Skeletal muscle satellite cell (primary cell): ENCODE measurements around the gene NDEL1.

Source experiments
- H3K27me3 ChIP-seq: 2 replicates; pipeline ENCODE4 v1.7.0; 2013; ENCODE audit warnings: low read length; ENCODE audit not compliant: control insufficient read depth, insufficient read depth
- H3K36me3 ChIP-seq: 2 replicates; pipeline ENCODE4 v1.7.0; 2013; ENCODE audit warnings: mild to moderate bottlenecking, control low read depth, low read length; ENCODE audit not compliant: insufficient read depth
- H3K4me1 ChIP-seq: 2 replicates; pipeline ENCODE4 v1.7.0; 2013; ENCODE audit warnings: low read length; ENCODE audit not compliant: control insufficient read depth, insufficient read depth
- H3K4me2 ChIP-seq: 2 replicates; pipeline ENCODE4 v1.7.0; 2013; ENCODE audit warnings: mild to moderate bottlenecking, low read length
- H3K4me3 ChIP-seq: 2 replicates; pipeline ENCODE4 v1.7.0; 2013; ENCODE audit warnings: low read length
- H3K9ac ChIP-seq: 2 replicates; pipeline ENCODE4 v1.7.0; 2013; ENCODE audit warnings: mild to moderate bottlenecking, low read depth, low read length, moderate library complexity
- H3K9me3 ChIP-seq: replicated peaks from 2 replicates; pipeline ENCODE4 v1.7.0; 2013; ENCODE audit warnings: mild to moderate bottlenecking, control low read depth, low read length

The NDEL1 gene

DNA sequence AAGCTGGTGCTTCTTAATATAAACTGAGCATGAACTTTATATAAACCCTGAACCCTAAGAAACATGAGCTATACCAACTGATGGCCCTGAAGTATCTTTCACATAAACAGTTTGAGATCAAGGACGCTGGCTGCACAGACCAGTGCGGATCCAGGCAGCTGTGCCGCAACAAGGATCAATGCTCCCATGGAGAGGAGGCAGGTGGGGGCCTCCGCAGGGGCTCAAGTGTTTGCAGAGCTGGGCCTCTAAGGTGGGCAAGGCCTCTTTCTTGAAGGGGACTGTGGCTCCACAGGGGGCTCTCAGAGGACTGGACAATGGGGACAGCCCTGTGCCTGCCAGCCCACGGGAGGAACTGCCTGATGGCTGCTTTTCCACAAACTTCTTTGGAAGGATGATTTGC lies 46.0 kb downstream of the NDEL1 start:
- Histone ChIP-seq H3K27me3 (no peaks in the 10 kb centered on the region), H3K4me3 (no peak overlapping the region), H3K4me1 (peaks cover 16% of the 10 kb centered on the region), H3K9ac (no peak overlapping the region), H3K36me3 (peaks cover 51% of the 10 kb centered on the region), H3K9me3 (no peaks in the 10 kb centered on the region), H3K4me2 (no peak overlapping the region)

DNA sequence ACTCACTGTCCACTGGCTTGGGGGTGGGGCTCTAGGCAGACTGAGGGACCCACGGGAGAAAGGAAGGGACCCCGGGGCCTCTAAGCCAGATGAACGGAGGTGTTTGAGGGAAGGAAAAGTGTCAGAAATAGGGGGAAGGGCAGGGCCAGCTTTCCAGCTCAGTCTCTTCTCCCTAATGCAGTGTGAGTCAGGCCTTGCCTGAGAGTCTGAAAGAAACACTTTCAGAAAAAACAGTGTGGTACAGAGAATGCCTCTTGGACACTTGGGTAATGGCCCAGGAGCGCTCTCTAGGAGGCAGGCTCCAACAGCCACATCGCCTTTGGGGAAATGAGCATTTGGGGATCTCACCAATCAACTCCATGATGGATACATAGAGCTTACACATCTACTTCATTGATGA lies 46.9 kb downstream of the NDEL1 start:
- no peak overlapping the region for H3K9ac ChIP-seq
- H3K4me3 ChIP-seq = no peak overlapping the region
- no peaks in the 10 kb centered on the region for H3K27me3 ChIP-seq
- no peak overlapping the region for H3K4me2 ChIP-seq
- peaks cover 50% of the 10 kb centered on the region for H3K36me3 ChIP-seq
- H3K4me1 ChIP-seq = peaks cover 16% of the 10 kb centered on the region
- H3K9me3 ChIP-seq = no peaks in the 10 kb centered on the region

DNA sequence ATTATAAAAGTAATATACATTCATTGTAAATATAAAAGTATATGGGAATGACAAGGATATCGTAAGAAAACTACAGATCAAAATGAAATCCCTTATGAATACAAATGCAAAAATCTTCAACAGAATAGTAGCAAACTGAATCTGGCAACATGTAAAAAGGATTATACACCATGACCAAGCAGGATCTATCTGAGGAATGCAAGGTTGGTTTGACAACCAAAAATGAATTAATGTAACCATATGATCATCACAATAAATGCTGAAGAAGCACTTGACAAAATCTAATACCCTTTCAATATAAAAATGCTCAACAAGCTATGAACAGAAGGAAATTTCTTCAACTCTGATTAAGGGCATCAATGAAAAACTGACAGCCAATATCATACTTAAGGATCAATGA lies 48.8 kb downstream of the NDEL1 start:
- H3K4me3 ChIP-seq = no peak overlapping the region
- H3K4me2 ChIP-seq = no peak overlapping the region
- H3K4me1 ChIP-seq = peaks cover 22% of the 10 kb centered on the region
- H3K27me3 ChIP-seq = no peaks in the 10 kb centered on the region
- H3K36me3 ChIP-seq = peaks cover 51% of the 10 kb centered on the region
- no peaks in the 10 kb centered on the region for H3K9me3 ChIP-seq
- no peak overlapping the region for H3K9ac ChIP-seq

DNA sequence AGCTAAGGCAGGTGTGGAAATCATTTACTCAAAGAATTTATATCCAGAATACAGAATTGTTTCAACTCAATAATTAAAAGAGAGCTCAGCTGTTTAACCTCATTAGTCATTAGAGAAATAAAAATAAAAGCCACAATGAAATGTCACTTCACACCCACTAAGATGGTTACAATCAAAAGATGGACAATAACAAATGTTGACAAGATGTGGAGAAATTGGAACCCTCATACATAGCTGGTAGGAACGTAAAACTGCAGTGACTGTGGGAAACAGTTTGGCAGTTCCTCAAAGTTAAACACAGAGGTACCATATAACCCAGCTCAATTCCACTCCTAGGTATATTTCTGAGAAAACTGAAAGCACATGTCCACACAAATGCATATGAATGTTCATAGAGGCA lies 49.8 kb downstream of the NDEL1 start:
- Histone ChIP-seq H3K9me3 (no peaks in the 10 kb centered on the region), H3K4me3 (no peak overlapping the region), H3K9ac (no peak overlapping the region), H3K4me1 (peaks cover 13% of the 10 kb centered on the region), H3K4me2 (no peak overlapping the region), H3K27me3 (no peaks in the 10 kb centered on the region), H3K36me3 (peaks cover 59% of the 10 kb centered on the region)

DNA sequence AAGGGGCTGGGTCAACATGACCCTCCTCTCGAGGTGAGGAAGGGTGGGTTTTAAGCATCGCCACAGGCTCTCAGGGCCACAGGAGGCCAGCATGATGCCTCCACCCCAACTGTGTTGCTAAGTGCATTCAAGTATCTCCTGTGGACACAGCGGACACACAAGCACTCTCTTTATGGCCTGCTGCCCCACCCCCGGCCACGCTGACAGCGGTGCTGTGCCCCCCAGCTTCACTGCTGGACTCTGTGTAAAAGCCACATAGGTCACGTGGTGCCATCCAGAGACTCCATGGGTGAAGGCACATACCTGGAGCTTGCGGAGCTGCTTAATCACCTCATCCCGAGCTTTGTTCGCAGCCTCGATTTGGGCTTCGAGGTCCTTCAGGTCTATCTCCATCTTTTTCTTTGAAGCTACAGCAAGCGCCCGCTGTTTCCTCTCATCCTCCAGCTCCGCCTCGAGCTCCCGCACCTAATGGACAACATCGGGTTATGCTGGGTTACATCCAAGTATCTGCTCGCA lies 51.5 kb downstream of the NDEL1 start:
- Histone ChIP-seq H3K4me1 (peaks cover 13% of the 10 kb centered on the region), H3K27me3 (no peaks in the 10 kb centered on the region), H3K9ac (no peak overlapping the region), H3K4me3 (no peak overlapping the region), H3K36me3 (peaks cover 51% of the 10 kb centered on the region), H3K9me3 (no peaks in the 10 kb centered on the region), H3K4me2 (no peak overlapping the region)

DNA sequence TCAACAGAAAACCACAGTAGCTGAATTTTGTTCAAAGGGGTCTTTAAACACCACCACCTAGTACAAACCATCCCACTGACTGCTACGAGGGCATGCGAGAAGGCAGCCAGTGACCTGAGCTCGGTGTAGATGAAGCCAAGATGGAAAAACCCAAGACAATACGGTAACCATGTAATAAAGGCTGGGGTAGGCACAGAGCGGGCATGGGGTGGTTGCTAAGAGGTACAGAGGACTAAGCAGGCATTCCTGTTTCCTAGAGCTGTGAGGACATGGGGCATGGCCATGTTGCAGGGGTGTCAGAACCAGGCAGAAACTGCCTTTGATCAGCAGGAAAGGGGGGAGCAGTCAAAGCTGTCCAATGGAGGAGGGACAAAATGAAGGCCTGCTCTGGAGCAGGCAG lies 52.1 kb downstream of the NDEL1 start:
- peaks cover 13% of the 10 kb centered on the region for H3K4me1 ChIP-seq
- H3K4me3 ChIP-seq = no peak overlapping the region
- no peak overlapping the region for H3K4me2 ChIP-seq
- H3K36me3 ChIP-seq = peaks cover 48% of the 10 kb centered on the region
- H3K9me3 ChIP-seq = no peaks in the 10 kb centered on the region
- no peak overlapping the region for H3K9ac ChIP-seq
- no peaks in the 10 kb centered on the region for H3K27me3 ChIP-seq

DNA sequence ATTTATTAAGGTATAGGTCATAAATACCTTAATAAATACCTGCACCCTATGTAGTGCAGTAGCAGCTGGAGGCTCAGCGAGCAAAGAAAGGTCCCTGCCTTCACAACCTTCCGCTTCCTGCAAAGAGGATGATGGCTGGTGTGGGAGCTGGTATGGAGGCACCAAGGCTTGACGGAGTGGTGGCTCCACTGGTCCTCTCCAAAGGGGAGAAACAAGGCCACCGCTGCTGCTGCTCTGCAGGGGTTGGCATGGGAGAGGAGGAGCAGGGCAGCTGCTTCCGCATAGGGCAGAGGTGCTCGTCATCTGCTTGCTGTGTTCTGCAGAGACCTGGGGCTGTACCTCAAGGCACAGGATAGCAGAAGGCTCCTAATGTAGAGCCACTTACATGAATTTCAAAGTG lies 52.8 kb downstream of the NDEL1 start:
- peaks cover 43% of the 10 kb centered on the region for H3K36me3 ChIP-seq
- no peak overlapping the region for H3K4me3 ChIP-seq
- H3K27me3 ChIP-seq = no peaks in the 10 kb centered on the region
- no peak overlapping the region for H3K9ac ChIP-seq
- no peaks in the 10 kb centered on the region for H3K9me3 ChIP-seq
- peaks cover 13% of the 10 kb centered on the region for H3K4me1 ChIP-seq
- H3K4me2 ChIP-seq = no peak overlapping the region

DNA sequence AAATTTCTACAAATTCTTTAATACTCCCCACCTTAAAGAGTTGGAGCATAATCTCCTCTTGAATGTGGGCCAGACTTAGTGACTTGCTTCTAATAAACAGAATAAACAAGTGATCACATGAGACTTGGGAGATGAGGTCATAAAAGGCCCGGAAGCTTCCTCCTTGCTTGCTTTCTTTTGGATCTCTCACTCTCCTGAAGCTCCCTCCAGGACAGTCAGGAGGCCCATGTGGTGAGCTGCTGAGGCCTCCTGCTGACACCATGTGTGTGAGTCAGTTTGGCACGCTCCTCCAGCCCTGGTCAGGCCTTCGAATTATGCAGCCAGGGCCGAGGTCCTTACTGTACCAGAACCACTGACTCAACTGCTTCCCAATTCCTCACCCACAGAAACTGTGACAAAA lies 53.2 kb downstream of the NDEL1 start:
- Histone ChIP-seq H3K4me2 (no peak overlapping the region), H3K36me3 (peaks cover 42% of the 10 kb centered on the region)

DNA sequence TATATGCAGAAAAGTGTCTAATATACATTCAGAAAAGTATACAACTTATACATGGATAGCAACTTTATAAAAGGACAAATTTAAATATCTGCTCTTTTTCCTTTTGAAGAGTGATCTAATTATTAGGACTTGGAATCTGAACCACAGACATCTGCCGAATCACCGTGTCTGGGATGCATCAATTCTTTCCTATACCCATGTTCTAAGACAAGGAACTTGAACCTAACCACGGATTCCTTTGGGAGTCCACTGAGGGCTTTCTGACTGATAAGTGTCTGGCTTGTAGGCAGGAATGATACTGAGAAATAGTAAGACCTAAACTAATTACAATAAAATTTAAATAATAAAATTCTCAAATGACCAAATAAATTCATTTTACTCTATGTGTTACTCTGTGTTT lies 54.2 kb downstream of the NDEL1 start:
- no peak overlapping the region for H3K4me3 ChIP-seq
- H3K36me3 ChIP-seq = peaks cover 37% of the 10 kb centered on the region
- H3K9me3 ChIP-seq = no peaks in the 10 kb centered on the region
- H3K9ac ChIP-seq = no peak overlapping the region
- no peak overlapping the region for H3K4me2 ChIP-seq
- H3K27me3 ChIP-seq = no peaks in the 10 kb centered on the region
- H3K4me1 ChIP-seq = peaks cover 13% of the 10 kb centered on the region

More for the DNA sequence above, 53.2 kb downstream of the NDEL1 start:
- Histone ChIP-seq H3K4me1 (peaks cover 13% of the 10 kb centered on the region), H3K9me3 (no peaks in the 10 kb centered on the region), H3K27me3 (no peaks in the 10 kb centered on the region), H3K4me3 (no peak overlapping the region), H3K9ac (no peak overlapping the region)

DNA sequence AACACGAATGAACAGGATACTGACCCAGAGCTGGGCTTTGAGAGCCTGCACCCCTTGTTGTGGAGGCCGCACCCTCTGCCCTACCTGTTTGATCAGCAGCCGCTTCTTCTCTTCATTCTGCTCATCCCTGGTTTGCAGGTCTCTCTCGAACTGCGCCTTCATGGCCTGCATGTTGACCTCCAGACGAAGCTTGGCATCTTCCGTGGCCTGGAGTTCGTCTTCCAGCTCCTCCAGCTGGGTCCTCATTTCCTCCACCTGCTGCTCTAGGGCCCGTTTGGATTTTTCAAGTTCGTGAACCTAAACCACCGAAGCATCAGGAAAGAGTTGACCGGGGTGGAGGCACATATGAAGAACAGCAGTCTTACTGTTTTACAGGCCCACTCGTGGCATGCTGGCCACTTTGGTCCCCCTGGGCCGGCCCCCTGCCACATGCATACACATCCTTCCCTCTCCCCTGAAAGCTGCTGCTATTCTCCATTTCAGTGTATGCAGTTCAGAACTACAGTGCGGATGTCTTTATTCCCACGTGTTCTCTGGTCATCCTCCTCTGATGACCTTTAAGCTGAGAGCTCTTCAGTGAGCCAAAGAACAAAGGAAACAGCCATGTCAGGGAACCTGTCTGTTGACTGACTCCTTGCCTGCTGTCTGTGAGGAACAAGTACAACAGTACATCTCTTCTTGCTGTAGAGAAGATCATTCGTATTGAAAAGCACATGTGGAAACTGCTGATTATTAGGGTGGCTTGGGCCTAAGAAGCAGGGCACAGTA lies 54.8 kb downstream of the NDEL1 start:
- Histone ChIP-seq H3K4me1 (peaks cover 13% of the 10 kb centered on the region), H3K27me3 (no peaks in the 10 kb centered on the region), H3K36me3 (peaks cover 37% of the 10 kb centered on the region), H3K9me3 (no peaks in the 10 kb centered on the region), H3K4me3 (no peak overlapping the region), H3K4me2 (no peak overlapping the region), H3K9ac (no peak overlapping the region)

DNA sequence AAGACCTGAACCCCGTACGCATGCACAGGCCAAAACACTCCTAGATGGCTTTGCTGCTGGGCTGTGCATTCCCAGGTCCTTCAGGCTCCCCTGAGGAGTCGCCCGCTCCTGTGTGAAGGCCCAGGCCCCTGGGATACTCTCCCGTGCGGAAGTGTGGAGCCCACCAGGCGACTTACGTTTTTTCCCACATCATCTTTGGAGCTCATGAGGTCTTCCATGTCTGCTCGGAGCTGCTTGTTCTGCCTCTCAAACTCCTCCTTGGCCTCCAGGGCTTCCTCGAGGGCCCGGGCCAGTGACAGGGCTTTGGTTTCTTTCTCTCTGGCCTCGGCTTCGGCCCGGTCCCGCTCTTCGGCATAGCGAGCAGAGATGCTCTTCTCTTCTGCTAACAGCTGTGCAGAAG lies 56.4 kb downstream of the NDEL1 start:
- H3K9me3 ChIP-seq = no peaks in the 10 kb centered on the region
- no peak overlapping the region for H3K4me3 ChIP-seq
- H3K4me2 ChIP-seq = no peak overlapping the region
- no peaks in the 10 kb centered on the region for H3K27me3 ChIP-seq
- peaks cover 13% of the 10 kb centered on the region for H3K4me1 ChIP-seq
- H3K9ac ChIP-seq = no peak overlapping the region
- peaks cover 43% of the 10 kb centered on the region for H3K36me3 ChIP-seq

DNA sequence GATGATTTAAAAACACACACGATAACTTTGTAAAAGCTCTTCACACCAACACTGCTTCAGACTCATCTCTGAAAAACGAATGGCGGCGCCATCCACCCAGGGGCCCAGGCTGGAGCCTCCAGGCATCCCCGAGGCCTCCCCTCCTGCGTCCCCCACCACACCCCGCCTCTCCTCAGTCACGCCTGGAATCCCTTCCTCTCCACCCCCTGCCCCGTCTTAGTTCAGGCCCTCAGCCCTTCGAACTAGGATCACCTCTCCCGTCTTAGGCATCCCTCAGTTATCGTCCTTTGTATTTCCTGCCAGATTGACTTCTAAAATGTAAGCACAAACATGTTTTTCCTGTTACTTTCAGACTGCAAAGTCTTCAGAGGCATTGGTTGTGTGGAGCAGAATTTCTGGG lies 58.3 kb downstream of the NDEL1 start:
- H3K36me3 ChIP-seq = peaks cover 34% of the 10 kb centered on the region
- no peak overlapping the region for H3K4me3 ChIP-seq
- H3K4me1 ChIP-seq = peaks cover 4% of the 10 kb centered on the region
- no peaks in the 10 kb centered on the region for H3K27me3 ChIP-seq
- H3K4me2 ChIP-seq = no peak overlapping the region
- no peaks in the 10 kb centered on the region for H3K9me3 ChIP-seq
- no peak overlapping the region for H3K9ac ChIP-seq
